Myocyte (in vitro differentiated cells): Measurements from ENCODE around the gene PPP1R12C. TPM values are rescaled to one million over a fixed set of nuclear protein-coding genes. Genes with fewer than 3 reads are reported as not detected.

Experiments
- DNase-seq: peaks from one replicate; pipeline ENCODE4 v3.0.0-alpha.2; 2012; ENCODE audit warnings: low read depth
- microRNA-seq: library from miRNA; unstranded; fragments of <30 nt; microRNA quantifications from one replicate; pipeline ENCODE4, GENCODE V29; 2016
- total RNA-seq: library from RNA; depleted of rRNA; stranded (reverse); fragments of >200 nt; gene quantifications from 2 replicates; pipeline ENCODE4 v1.2.3, GENCODE V29; 2014

PPP1R12C gene
- total RNA-seq, 1 donor from 2014 or later: 43.5 TPM

DNA sequence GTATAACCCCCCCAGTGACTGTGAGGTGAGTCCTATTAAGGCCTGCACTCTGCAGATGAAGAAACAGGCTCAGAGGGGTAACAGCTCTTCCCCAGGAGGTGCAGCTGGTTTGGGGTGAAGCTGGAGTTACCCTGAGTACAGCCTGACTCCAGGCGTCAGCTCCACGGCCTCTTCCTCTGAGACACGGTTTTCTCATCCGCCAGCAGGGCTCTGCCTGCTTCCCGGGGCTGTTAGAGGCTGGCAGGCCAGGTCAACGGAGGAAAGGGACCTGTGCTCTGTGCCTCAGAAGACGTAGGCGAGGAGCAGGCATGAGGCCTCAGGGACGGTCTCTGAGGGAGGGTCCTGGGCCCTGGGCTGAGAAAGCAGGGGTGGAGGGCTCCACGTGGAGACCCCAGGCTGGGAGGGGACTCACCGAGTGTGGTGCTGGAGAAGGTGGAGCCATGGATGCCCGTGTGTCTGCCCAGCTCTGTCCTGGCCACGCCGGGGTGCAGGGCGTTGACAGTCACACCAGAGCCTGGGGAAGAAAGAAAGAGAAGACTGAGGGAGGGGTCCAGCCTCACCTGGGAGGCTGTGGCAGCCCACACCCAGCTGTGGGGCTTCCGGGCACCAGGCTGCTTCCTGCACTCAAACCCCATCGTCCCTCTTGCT is 70.3 kb downstream of the PPP1R12C start:
- no peak for DNase-seq

DNA sequence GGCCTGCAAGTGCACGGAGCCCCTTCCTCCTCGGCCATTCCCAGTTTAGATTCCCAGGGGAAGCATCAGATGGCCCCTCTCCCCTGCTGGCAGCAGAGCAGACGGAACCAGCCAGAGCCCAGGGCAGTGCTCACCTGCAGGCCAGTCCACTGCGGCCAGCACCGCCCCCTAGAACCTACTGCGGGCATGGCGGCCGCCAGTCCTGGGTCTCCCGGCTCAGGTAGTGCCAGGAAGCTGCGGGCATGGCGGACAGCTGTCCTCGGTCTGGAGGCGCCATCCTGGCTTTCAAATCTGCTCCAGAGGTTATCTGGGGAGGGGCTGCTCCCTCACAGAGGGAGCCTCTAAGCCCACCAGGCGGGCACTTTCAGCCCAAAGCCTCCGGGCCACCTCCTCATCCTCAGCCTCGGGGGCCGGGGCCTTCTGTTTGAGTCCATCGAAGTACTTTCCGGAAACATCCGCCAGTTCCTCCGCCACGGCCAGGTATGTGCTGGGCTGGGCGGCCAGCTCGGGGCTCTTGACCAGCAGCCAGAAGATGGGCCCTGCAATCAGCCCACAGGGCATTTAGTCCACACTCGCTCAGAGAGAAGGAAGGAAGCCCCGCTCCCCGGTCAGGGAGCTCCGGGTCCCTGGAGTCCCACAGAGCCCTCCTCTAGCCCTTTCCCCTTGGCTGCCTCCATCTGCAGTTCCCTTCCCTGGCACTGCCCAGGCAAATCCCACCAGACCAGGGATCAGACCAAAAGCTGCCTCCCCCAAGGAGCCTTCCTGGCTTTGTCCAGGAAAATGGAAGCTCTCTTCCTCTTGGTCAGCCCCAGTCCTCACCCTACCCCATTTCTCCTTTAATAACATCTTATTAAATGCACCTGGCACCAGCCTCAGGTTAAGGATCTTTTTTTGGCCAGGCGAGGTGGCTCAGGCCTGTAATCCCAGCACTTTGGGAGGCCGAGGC is 72.4 kb downstream of the PPP1R12C start:
- no peak for DNase-seq

DNA sequence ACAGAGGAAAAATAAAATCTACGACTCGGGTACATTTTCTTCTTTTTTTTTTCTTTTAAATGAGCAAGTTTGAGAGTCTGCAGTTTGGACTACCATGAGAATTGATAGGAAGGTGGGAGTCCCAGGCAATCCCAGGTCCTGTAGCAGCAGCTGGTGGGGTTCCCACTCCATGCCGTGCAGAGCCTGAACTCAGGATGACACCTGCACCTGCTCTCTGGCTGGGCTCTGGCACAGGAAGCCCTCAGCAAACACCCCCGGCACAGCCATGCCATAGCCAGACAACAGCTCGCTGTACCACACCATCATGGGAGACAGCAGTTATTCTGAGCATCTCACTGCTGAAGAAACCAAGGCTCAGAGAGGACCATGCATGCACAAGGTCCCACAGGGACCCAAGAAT is 73.2 kb downstream of the PPP1R12C start:
- no peak for DNase-seq

DNA sequence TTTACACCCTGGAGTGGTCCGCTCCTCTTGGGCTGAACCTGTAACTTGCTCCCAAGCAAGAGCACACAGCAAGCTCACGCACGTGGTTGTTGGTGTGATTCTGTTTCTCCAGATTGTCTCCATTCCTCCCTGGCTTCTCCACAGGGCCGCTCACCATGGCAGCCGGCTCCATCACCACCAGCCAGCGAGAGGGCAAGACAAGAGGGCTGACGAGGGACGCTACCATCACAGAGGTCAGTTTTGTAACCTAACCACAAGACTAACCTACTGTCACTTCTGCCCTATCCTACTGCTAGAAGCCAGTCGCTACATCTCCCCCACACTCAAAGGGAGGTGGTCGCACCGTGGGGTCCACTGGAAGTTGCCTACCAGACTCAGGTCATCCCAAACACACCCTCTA is 74.7 kb downstream of the PPP1R12C start:
- no peak for DNase-seq

DNA sequence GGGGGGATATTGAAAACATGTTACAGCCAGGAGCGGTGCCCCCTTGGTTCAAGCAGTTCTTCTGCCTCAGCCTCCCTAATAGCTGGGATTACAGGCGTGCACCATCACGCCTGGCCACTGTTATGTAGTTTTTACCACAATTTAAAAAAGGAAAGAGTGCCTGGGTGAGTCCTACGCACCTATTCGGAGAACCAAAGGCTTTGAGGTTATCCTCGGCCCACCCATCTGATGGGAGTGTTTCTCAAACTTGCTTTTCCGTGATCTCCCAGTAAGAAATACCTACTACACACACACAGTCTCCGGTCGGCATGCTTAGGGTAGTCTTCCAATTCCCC is 75.1 kb downstream of the PPP1R12C start:
- DNase-seq: no peak

DNA sequence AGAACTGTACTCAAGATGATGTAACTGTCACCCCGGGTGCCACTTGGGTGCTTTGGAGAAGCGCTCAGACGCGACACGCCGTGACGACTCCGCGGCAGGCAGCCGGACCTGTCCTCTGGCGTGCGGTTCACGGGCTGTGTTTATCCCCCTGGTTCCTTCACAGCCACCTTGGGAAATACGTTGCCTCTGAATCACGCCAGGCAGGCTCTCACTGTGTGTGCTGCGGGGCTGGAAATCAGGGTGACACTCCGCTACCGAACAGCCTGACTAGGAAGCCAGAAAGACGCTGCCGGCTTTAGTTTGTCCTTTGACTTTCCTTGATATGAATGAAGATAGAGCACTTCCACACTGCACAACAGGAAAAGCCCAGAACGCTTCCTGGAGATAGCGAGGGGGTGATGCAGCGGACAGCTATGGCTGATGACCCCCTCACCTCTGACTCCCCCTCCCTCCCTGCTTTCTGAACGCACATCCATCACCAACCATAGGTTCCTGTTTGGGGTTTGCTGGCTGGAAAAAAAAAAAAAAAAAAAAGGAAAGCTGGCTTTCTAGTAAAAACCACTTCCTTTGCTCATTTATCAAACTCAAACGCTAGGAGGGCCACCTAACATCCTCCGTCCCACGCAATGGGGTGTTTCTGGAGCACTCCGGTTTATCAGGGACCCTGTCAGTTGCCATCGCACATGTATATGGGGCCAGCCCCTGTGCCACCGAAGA is 75.7 kb downstream of the PPP1R12C start:
- no peak for DNase-seq

DNA sequence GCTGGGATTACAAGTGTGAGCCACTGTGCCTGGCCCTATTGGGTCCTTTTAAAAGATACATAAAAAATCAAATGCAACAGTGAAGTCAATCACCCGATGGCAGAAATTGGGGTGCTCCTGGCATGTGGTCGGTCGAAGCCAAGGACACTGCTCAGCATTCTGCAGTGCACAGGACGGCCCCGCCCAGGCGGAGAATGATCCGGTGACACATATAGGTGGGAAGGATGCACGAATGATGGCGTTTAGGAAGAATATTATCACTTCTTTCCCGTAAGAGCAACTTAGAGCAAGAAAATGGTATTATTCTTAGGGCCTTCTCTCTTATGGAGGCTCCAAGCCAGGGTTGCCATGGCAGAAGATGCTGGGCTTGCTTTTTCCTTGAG is 76.2 kb downstream of the PPP1R12C start:
- no peak for DNase-seq

Small RNAs within 50 kb of the gene (microRNA-seq; reads per million reads assigned to microRNA genes)
- gene MIR7975: not detected

Other genes with a start within 250 kb of the PPP1R12C start
- not detected in 2 replicates for gene FCAR, start 243.4 kb downstream of the PPP1R12C start, total RNA-seq
- not detected in 2 replicates for gene NCR1, start 211.5 kb downstream of the PPP1R12C start, total RNA-seq
- gene NLRP7, start 170.1 kb downstream of the PPP1R12C start, total RNA-seq: not detected in 2 replicates
- not detected in 2 replicates for gene NLRP2, start 151.3 kb downstream of the PPP1R12C start, total RNA-seq
- gene GP6, start 79.4 kb downstream of the PPP1R12C start, total RNA-seq: not detected in 2 replicates
- 4.9 and 9.4 TPM in 2 replicates for gene RDH13, start 54.5 kb downstream of the PPP1R12C start, total RNA-seq
- 0.78 and 1.4 TPM in 2 replicates for gene EPS8L1, start 41.8 kb downstream of the PPP1R12C start, total RNA-seq
- 4,534 and 4,610 TPM in 2 replicates for gene TNNT1, start 31.6 kb upstream of the PPP1R12C start, total RNA-seq
- 1.5 and 1.7 TPM in 2 replicates for gene TNNI3, start 40.1 kb upstream of the PPP1R12C start, total RNA-seq
- 0.94 and 1.4 TPM in 2 replicates for gene DNAAF3, start 49.0 kb upstream of the PPP1R12C start, total RNA-seq
- 1.4 TPM in 1 of 2 replicates, not detected in the other for gene SYT5, start 62.7 kb upstream of the PPP1R12C start, total RNA-seq
- gene PTPRH, start 91.9 kb upstream of the PPP1R12C start, total RNA-seq: 0.05 and 0.31 TPM in 2 replicates
- gene TMEM86B, start 111.1 kb upstream of the PPP1R12C start, total RNA-seq: 0.73 and 0.83 TPM in 2 replicates
- 64.6 and 68.0 TPM in 2 replicates for gene PPP6R1, start 141.4 kb upstream of the PPP1R12C start, total RNA-seq
- gene HSPBP1, start 162.5 kb upstream of the PPP1R12C start, total RNA-seq: 37.1 and 39.3 TPM in 2 replicates
- gene BRSK1, start 166.4 kb upstream of the PPP1R12C start, total RNA-seq: 5.5 and 12.2 TPM in 2 replicates
- gene TMEM150B, start 207.7 kb upstream of the PPP1R12C start, total RNA-seq: not detected in 2 replicates
- 17.3 and 28.9 TPM in 2 replicates for gene KMT5C, start 222.2 kb upstream of the PPP1R12C start, total RNA-seq
- gene COX6B2, start 237.1 kb upstream of the PPP1R12C start, total RNA-seq: 0.24 TPM in 1 of 2 replicates, not detected in the other
- not detected in 2 replicates for gene GARIN5B, start 245.6 kb upstream of the PPP1R12C start, total RNA-seq